NCI-H1048 (cell line): ENCODE measurements around the gene EPHB2.

ENCODE experiments used
- DNase-seq: peaks from one replicate; lab custom pipeline; 2025; lab: John Stamatoyannopoulos, UW

Gene EPHB2

DNA sequence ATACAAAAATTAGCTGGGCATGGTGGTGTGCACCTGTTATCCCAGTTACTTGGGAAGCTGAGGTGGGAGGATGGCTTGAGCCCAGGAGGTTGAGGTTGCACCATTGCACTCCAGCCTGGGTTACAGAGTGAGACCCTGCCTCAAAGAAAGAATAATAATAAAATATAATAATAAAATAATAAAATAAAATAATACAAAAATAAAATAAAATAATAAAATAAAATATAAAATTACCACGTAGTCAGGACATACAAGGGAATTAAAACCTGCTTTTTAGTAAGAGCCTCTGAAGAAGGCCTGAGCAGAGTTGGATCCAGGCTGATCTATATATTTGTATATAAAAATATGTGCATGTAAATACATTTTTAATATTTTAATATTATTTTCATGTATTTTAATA is 41.7 kb downstream of the EPHB2 start:
- DNase-seq: no peak

DNA sequence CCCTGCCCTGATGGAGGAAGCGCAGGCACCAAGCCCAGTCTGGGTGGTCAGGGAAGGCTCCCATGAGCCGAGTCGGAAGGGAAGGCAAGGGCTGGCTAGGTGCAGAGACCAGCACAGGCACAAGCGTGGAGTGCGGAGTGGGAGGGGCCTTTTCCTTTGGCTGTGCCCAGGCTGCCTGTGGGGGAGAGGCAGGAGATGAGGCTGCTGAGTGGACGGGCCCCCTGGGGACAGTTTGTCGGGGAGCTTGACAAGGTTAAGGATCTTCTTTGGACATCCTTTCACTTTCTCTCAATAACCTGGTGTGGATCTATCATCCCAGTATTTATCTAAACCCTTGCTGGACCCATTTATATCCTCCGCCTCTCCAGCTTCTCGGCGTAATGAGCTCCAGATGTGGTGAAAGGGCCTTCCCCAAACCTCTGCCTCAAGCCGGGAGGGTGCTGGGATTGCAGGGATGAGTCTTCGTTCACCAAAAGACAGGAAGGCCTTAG is 42.9 kb downstream of the EPHB2 start:
- DNase-seq: no peak

GRCh38 chr1:22754106-22754768 is 43.6 kb downstream of the EPHB2 start:
- DNase-seq: no peak

DNA sequence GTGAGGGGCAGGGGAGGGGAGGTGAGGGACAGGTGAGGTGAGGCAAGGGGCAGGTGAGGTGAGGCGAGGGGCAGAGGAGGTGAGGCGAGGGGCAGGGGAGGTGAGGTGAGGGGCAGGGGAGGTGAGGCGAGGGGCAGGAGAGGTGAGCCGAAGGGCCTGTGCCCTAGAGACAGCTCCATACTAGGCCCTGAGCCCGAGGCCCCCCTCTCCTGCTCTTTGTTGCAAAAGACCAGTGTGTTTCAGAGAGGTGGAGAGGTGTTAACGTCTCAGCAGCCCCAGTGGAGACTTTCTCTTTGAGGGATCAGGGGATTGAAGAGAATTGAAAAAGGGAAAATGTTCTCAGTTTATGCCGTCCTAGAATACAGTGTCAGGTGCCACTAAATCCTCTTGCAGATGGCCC is 44.2 kb downstream of the EPHB2 start:
- DNase-seq: no peak

DNA sequence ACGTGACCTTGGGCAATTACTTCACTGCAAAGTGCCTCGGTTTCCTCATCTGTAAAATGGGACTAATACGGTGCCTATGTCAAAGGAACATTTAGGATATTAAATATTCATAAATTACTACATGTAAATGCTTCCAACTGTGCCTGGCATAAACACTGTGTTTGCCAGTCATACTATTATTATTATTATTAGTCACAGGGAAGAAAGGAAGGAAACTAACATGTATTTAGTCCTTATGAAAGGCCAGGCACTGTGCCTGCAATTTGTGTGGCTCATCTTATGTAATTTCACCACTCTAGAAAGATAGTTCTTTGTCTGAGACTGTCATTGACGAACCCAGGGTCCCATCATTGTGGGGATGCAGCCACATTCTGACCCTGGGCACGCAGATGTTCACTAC is 45.0 kb downstream of the EPHB2 start:
- no peak for DNase-seq

DNA sequence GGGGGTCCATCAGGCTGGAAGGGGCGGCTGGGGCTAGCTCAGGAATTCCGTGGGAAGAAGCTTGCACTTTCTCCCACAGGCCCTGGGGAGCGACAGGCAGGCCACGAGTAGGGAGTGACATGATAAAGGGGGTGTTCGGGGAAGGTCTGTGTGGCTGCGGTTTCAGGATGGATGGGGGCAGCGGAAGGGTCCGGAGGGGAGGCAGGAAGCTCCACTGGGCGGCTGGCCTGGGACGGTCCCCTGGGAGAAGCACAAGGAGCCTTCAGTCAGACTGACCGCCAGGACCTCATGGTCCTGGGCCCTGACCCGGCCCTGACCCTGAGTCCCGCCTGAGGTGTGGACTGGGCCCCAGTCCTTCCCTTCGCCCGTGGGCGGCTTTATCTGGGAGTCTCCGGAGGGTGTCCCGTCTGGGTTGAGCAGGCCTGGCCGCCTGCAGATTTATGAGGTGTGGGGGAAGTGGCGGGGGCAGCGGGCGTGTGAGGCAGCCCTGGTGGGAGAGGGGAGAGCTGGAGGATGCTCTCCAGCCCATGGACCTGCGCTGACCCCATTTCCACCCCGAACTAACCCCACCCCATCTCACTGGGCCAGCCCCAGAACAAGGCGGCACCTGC is 45.6 kb downstream of the EPHB2 start:
- no peak for DNase-seq

GRCh38 chr1:22760455-22760854 is 49.8 kb downstream of the EPHB2 start:
- DNase-seq: no peak

DNA sequence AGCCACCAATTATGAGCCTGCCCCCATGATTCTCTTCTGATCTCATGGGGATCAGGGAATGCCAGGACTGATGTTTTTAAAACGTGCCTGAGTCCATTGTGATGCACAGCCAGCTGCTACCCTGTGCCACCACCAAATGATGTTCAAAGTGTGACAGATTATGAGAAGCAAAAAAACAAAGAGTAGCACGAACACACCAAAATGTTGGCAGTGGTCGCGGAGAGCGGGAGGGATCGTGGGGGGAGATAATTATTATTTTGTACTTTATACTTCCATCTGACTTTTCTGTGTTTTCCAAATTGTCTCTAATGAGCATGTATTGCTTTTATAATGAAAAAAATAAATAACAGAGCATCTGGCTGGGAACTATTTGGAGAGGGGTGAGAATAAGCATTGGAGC is 50.5 kb downstream of the EPHB2 start:
- DNase-seq: no peak

- no peak for DNase-seq
These were observed 51.2 kb downstream of the EPHB2 start for GRCh38 chr1:22761821-22762220.

GRCh38 chr1:22763487-22764200 is 53.0 kb downstream of the EPHB2 start:
- DNase-seq: no peak

GRCh38 chr1:22767852-22768251 is 57.2 kb downstream of the EPHB2 start:
- DNase-seq: no peak

DNA sequence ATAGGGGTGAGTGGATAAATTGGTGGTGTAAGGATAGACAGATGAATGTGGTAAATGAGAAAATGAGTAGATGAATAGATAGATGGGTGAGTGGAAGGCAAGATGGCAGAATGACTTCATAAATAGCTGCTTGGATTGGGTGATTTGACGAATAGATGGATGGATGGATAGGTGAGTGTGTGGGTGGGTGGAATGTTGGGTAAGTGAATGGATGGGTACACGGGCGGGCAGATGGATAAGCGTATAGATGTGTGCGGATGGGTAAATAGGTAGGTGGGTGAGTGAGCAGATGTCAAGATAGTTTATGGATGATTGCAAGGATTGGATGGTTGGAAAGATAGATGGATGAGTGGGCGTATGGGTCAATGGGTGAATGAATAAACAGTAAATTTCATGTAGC is 59.3 kb downstream of the EPHB2 start:
- DNase-seq: no peak

DNA sequence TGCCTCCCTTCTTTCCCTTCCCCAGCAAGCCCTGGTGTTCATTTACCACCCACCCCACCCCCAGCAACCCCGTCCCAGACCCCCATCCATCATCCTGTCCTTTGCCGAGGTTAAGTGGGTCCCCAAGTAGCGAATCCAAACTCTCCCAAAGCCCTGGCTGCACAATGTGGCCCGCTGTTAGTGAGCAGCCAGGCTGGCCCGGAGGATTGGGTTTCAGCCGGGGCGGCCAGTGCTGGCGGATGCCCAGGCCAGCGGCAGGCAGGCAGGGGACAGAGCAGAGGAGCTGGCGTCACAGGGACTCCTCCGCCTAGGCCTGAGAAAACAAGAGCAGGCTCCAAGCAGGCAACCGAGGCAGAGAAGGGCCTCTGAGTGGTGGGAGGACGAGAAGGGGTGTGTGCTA is 61.4 kb downstream of the EPHB2 start:
- no peak for DNase-seq

DNA sequence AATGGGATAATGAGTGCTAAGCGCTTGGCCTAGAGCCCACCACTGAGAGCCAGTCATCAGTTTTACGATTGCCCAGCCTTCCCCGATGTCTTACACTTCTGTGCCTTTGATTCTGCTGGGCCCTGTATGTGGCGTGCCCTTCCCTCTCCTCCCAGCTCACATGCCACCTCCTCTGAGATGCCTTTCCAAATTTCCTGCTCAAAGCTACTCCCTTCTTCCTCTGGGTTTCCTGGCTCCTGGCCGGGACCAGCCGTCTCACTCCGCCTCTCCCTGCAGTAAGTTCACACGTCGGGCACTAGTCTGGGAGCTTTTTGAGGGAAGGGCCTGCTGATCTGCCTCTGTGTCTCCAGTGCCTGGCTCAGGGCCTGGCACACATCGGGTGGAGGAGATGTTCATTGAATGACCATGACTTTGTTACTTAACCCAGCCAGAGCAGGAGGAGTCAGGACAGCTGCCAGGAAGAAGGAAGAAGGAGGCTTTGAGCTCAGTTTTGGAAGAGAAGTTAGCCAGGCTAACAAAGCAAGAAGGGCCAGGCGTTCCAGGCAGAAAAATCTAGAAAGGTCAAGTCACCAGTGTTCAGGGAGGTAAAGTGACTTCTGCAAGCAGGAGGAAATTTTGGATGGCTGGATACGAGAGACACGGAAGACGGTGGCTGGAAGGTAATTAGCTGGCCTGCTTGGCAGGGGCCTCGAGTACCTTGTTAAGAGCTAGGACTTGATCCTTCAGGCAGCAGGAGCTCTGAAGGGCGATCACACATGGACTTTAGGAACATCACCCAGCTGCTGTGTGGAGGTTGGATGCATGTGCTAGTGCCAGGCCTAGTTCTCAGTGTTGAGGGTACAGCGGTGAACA is 63.6 kb downstream of the EPHB2 start:
- DNase-seq: no peak

GRCh38 chr1:22774833-22775182 is 64.2 kb downstream of the EPHB2 start:
- no peak for DNase-seq

DNA sequence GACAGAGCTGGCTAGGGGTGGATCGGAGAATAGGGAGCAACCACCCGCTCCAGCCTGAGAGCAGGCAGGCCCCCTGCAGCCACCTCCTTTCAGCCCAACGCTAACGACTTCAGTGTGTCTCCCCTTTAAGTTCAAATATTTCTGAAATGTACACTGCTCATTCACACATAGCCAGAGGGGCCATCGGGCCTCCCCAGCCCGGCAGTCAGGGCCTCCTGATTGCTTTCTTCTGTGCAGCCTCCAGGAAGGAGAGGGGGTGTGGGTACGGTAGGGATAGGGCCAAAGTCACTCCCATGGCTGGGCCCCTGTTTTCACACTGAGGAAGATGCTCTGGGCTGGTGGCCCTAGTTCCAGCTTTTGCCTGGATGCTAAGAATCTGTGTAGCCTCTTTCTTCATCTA is 64.8 kb downstream of the EPHB2 start:
- DNase-seq: no peak

- no peak for DNase-seq
These were observed 65.5 kb downstream of the EPHB2 start for GRCh38 chr1:22776035-22776613.

DNA sequence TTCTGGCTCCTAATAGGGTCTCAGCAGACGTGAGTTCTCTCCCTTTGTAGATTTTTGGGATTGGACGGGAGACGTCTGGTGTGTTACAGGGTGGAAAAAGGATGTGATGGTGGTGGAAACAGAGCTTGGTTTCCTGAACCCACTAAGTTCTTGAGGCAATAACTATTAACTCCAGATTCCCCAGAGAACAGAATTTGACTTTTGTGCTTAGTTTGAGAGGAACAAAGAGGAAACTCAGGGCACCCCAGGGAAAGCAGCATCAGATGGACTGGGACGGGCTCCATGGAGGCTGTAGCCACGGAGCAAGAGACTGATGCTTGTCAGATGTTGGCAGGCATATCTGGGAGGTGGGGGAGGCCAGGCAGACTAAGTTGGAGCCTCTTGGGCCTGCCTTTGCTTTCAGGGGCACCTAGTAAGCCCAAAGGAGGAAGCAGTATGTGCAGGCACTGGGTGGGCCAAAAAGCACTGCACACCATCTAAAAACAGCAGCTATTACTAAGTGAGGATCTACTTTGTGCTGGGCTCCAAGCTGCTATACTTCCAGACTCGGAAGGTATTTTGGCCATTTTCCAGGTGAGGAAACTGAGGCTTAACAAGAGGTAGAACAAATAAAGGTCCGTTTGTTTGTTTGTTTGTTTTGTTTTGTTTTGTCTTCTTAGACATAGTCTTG is 66.9 kb downstream of the EPHB2 start:
- DNase-seq: no peak

GRCh38 chr1:22778408-22778807 is 67.8 kb downstream of the EPHB2 start:
- no peak for DNase-seq

GRCh38 chr1:22778862-22779520 is 68.4 kb downstream of the EPHB2 start:
- DNase-seq: no peak

DNA sequence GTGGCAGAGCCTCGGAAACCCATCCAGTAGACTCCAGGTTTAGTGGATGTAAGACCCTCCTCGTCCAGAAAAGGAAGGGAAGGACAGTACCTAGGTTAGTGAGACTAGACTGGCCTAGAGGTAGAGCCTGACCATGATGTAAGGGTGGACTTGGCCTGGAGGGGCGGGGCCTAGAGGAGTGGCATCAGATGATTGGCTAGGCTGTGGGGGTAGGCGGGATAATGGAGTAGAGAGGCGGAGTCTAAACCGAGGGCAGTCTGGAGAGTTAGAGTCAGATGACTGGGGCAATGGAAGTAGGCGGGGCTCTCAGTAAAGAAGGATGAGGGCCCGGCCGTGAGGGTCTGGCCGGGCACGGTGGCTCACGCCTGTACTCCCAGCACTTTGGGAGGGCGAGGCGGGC is 70.1 kb downstream of the EPHB2 start:
- no peak for DNase-seq
